GM12801 (cell line): Measurements from ENCODE around the gene GPR146.

Source experiments
- CTCF ChIP-seq: IDR thresholded peaks from one replicate; pipeline ENCODE4 v1.5.1; 2011; ENCODE audit warnings: control low read depth; ENCODE audit not compliant: insufficient read length; ENCODE audit errors: extremely low read depth

GPR146 gene

GRCh38 chr7:1085266-1085665, 40.9 kb downstream of the GPR146 start:
- no peak for TF ChIP-seq CTCF

- no peak for TF ChIP-seq CTCF
Observed at GRCh38 chr7:1085910-1086421, 41.6 kb downstream of the GPR146 start.

GRCh38 chr7:1086588-1087464, 42.5 kb downstream of the GPR146 start:
- TF ChIP-seq CTCF, result no peak

- no peak for TF ChIP-seq CTCF
Observed at GRCh38 chr7:1087465-1087814, 43.1 kb downstream of the GPR146 start.

- no peak for TF ChIP-seq CTCF
Observed at GRCh38 chr7:1087952-1088920, 43.9 kb downstream of the GPR146 start, which contains the start of gene GPER1. TSS of gene GPER1 (plus strand) at chr7:1088113. CDS start at chr7:1091729, 3,616 bp downstream.

- no peak for TF ChIP-seq CTCF
Observed at GRCh38 chr7:1090236-1090635, 45.9 kb downstream of the GPR146 start.
